ENCODE results near the gene BTBD1.

The BTBD1 gene

GRCh38 chr15:82978438-82978837 is 88.6 kb downstream of the BTBD1 start (continued):
- TF ChIP-seq PRDM4 (tag by site-specific recombination; IDR thresholded peaks at IDR 0.05) (no peak), ZNF529 (tag by site-specific recombination; IDR thresholded peaks at IDR 0.05; ENCODE audit: insufficient replicate concordance) (no peak), ZNF658 (tag by site-specific recombination; IDR thresholded peaks at IDR 0.05) (no peak)

DNA sequence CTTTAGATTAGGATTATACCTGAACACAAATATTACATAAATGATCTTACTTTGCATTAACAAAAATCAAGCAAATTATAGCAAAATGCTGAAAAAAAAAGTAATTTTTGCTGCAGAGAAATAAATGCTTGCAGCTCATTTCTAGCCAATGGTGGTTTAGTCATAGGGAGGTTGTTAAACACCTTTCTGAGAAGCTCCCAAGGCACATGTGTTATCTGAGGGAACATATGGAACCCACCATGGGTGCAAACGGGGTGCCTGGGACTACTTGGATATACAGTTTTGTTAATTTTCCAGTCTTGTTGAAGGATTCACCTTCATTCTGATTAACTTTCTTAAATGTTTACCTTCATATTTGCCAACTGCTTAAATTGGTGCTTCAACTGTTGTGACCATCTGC is 90.0 kb downstream of the BTBD1 start:
- ChIA-PET POLR2A (no interaction called here), CTCF (interaction anchor here (1.1 kb wide), 1 partner anchor 34 kb away, joined by 6 read pairs; the partner anchor contains the start of gene C15orf40)
- TF ChIP-seq ZNF544 (tag by site-specific recombination; IDR thresholded peaks at IDR 0.05): no peak
- TF ChIP-seq KLF16 (tag by site-specific recombination; IDR thresholded peaks at IDR 0.05): no peak
- no peak for TF ChIP-seq ZNF621 (tag by site-specific recombination; IDR thresholded peaks at IDR 0.05)
- no peak for TF ChIP-seq ZNF610 (tag by site-specific recombination; IDR thresholded peaks at IDR 0.05; ENCODE audit: borderline replicate concordance)
- no peak for TF ChIP-seq ZNF548 (tag by site-specific recombination; IDR thresholded peaks at IDR 0.05)
- TF ChIP-seq ZNF660 (tag by site-specific recombination; IDR thresholded peaks at IDR 0.05): no peak
- no peak for TF ChIP-seq ZNF514 (tag by site-specific recombination; IDR thresholded peaks at IDR 0.05)
- TF ChIP-seq ZNF704 (tag by site-specific recombination; IDR thresholded peaks at IDR 0.05): no peak
- TF ChIP-seq, protein P1, sequence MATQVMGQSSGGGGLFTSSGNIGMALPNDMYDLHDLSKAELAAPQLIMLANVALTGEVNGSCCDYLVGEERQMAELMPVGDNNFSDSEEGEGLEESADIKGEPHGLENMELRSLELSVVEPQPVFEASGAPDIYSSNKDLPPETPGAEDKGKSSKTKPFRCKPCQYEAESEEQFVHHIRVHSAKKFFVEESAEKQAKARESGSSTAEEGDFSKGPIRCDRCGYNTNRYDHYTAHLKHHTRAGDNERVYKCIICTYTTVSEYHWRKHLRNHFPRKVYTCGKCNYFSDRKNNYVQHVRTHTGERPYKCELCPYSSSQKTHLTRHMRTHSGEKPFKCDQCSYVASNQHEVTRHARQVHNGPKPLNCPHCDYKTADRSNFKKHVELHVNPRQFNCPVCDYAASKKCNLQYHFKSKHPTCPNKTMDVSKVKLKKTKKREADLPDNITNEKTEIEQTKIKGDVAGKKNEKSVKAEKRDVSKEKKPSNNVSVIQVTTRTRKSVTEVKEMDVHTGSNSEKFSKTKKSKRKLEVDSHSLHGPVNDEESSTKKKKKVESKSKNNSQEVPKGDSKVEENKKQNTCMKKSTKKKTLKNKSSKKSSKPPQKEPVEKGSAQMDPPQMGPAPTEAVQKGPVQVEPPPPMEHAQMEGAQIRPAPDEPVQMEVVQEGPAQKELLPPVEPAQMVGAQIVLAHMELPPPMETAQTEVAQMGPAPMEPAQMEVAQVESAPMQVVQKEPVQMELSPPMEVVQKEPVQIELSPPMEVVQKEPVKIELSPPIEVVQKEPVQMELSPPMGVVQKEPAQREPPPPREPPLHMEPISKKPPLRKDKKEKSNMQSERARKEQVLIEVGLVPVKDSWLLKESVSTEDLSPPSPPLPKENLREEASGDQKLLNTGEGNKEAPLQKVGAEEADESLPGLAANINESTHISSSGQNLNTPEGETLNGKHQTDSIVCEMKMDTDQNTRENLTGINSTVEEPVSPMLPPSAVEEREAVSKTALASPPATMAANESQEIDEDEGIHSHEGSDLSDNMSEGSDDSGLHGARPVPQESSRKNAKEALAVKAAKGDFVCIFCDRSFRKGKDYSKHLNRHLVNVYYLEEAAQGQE (tag by site-specific recombination; IDR thresholded peaks at IDR 0.05): no peak
- TF ChIP-seq ZNF211 (tag by site-specific recombination; IDR thresholded peaks at IDR 0.05; ENCODE audit: low read depth): no peak
- Histone ChIP-seq H3K4me1 (ENCODE audit: control insufficient read depth, insufficient read depth, low read length) (no peaks in the 10 kb centered on the region), H3K4me3 (ENCODE audit: low read depth, low read length) (no peak overlapping the region), H3K9me3 (ENCODE audit: control insufficient read depth, insufficient read depth, low read depth, low read length) (no peaks in the 10 kb centered on the region), H3K27ac (ENCODE audit: extremely low read depth, low read depth, low read length) (no peak overlapping the region), H3K36me3 (ENCODE audit: control insufficient read depth in 2 of 2, insufficient read depth in 1 of 2, low read length in 2 of 2) (peaks cover 0 to 4% of the 10 kb centered on the region in 2 experiments; a peak in 2 of 3 replicates)

- ChIA-PET CTCF (no interaction called here), POLR2A (no interaction called here)
- TF ChIP-seq YY1 (tag by site-specific recombination; IDR thresholded peaks at IDR 0.05) (no peak), ZBTB48 (tag by site-specific recombination; IDR thresholded peaks at IDR 0.05) (no peak), EGR2 (tag by site-specific recombination; IDR thresholded peaks at IDR 0.05; ENCODE audit: low read depth) (no peak), ZNF549 (tag by site-specific recombination; IDR thresholded peaks at IDR 0.05) (no peak), BCL11B (tag by site-specific recombination; IDR thresholded peaks at IDR 0.05; ENCODE audit: low read depth) (no peak)
- TF ChIP-seq, protein P2, sequence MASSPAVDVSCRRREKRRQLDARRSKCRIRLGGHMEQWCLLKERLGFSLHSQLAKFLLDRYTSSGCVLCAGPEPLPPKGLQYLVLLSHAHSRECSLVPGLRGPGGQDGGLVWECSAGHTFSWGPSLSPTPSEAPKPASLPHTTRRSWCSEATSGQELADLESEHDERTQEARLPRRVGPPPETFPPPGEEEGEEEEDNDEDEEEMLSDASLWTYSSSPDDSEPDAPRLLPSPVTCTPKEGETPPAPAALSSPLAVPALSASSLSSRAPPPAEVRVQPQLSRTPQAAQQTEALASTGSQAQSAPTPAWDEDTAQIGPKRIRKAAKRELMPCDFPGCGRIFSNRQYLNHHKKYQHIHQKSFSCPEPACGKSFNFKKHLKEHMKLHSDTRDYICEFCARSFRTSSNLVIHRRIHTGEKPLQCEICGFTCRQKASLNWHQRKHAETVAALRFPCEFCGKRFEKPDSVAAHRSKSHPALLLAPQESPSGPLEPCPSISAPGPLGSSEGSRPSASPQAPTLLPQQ (tag by site-specific recombination; IDR thresholded peaks at IDR 0.05): no peak
- no peaks in the 10 kb centered on the region; a peak in 1 of 3 replicates for H3K36me3 ChIP-seq (ENCODE audit: control insufficient read depth in 2 of 2, insufficient read depth in 1 of 2, low read length in 2 of 2)
- H3K4me1 ChIP-seq (ENCODE audit: control insufficient read depth, insufficient read depth, low read length): peaks cover 11% of the 10 kb centered on the region
- H3K4me3 ChIP-seq (ENCODE audit: low read depth, low read length): no peak overlapping the region
- no peaks in the 10 kb centered on the region for H3K9me3 ChIP-seq (ENCODE audit: control insufficient read depth, insufficient read depth, low read depth, low read length)
- no peak overlapping the region for H3K27ac ChIP-seq (ENCODE audit: extremely low read depth, low read depth, low read length)
Measured at GRCh38 chr15:82972990-82973389, 94.1 kb downstream of the BTBD1 start.

Data from HEK293 (cell line).